Liver (tissue), 9 donors: ENCODE measurements around the gene SIN3B. TPM values are rescaled to one million over a fixed set of nuclear protein-coding genes. Genes with fewer than 3 reads are reported as not detected.

Experiments used
- DNase-seq: peaks from one replicate; pipeline ENCODE4 v3.0.0-alpha.2; 2017; ENCODE audit warnings: low spot score
- H3K27ac ChIP-seq, 2 donors: one replicate each; pipeline ENCODE4 v1.7.0; 2013; ENCODE audit warnings: inconsistent platforms in 2 of 2, low read length in 2 of 2, control low read depth in 1 of 2, low read depth in 1 of 2, mild to moderate bottlenecking in 1 of 2
- H3K27me3 ChIP-seq, 4 donors: one replicate each; pipeline versions ENCODE4 v1.6.1 to v1.7.0; 2013; ENCODE audit warnings: low read length in 3 of 4, inconsistent platforms in 1 of 4, mild to moderate bottlenecking in 1 of 4, moderate library complexity in 1 of 4; ENCODE audit not compliant: control insufficient read depth in 4 of 4, insufficient read depth in 4 of 4
- H3K36me3 ChIP-seq, 4 donors: one replicate each; pipeline versions ENCODE4 v1.6.1 to v1.7.0; 2013; ENCODE audit warnings: low read length in 3 of 4, mild to moderate bottlenecking in 3 of 4, low read depth in 1 of 4, moderate library complexity in 1 of 4; ENCODE audit not compliant: control insufficient read depth in 4 of 4, insufficient read depth in 3 of 4
- H3K4me1 ChIP-seq, 4 donors: one replicate each; pipeline versions ENCODE4 v1.6.1 to v1.7.0; 2013; ENCODE audit warnings: low read length in 3 of 4, mild to moderate bottlenecking in 3 of 4, moderate library complexity in 1 of 4; ENCODE audit not compliant: control insufficient read depth in 4 of 4, insufficient read depth in 4 of 4
- H3K4me3 ChIP-seq, 3 donors: one replicate each; pipeline versions ENCODE4 v1.6.1 to v1.7.0; 2013; ENCODE audit warnings: low read length in 3 of 3, control low read depth in 1 of 3, low read depth in 1 of 3, mild to moderate bottlenecking in 1 of 3
- H3K9ac ChIP-seq, 2 donors: one replicate each; pipeline ENCODE4 v1.7.0; 2013; ENCODE audit warnings: low read length in 2 of 2, mild to moderate bottlenecking in 2 of 2, moderate library complexity in 2 of 2, control low read depth in 1 of 2, low read depth in 1 of 2
- H3K9me3 ChIP-seq, 4 donors: one replicate each; pipeline versions ENCODE4 v1.6.1 to v1.7.0; 2013; ENCODE audit warnings: low read length in 3 of 4; ENCODE audit not compliant: control insufficient read depth in 4 of 4
- EGR1 ChIP-seq, 2 donors: IDR thresholded peaks; 2 replicates each; pipeline ENCODE4 v1.6.1; 2016 to 2018; ENCODE audit warnings: antibody characterized with exemption in 2 of 2, low read depth in 2 of 2
- FOXA2 ChIP-seq: IDR thresholded peaks from 2 replicates; pipeline ENCODE4 v1.6.1; 2016; ENCODE audit warnings: antibody characterized with exemption
- GABPA ChIP-seq, 2 donors: IDR thresholded peaks in 1 of 2; conservative IDR thresholded peaks in 1 of 2; 2 replicates each; pipeline ENCODE4 v1.6.1; 2016; ENCODE audit warnings: antibody characterized with exemption in 2 of 2, mild to moderate bottlenecking in 1 of 2, moderate library complexity in 1 of 2
- HNF4A ChIP-seq, 2 donors: conservative IDR thresholded peaks; 2 replicates each; pipeline ENCODE4 v1.6.1; 2016; ENCODE audit warnings: antibody characterized with exemption in 2 of 2, mild to moderate bottlenecking in 2 of 2
- HNF4G ChIP-seq: IDR thresholded peaks from 2 replicates; pipeline ENCODE4 v1.6.1; 2016; ENCODE audit warnings: antibody characterized with exemption
- MAX ChIP-seq: IDR thresholded peaks from 2 replicates; pipeline ENCODE4 v1.6.1; 2016; ENCODE audit warnings: antibody characterized with exemption
- RAD21 ChIP-seq, 2 donors: IDR thresholded peaks; 2 replicates each; pipeline ENCODE4 v1.6.1; 2016; ENCODE audit warnings: antibody characterized with exemption in 2 of 2, mild to moderate bottlenecking in 2 of 2
- REST ChIP-seq: IDR thresholded peaks from 2 replicates; pipeline ENCODE4 v1.6.1; 2016; ENCODE audit warnings: antibody characterized with exemption, mild to moderate bottlenecking
- SP1 ChIP-seq: IDR thresholded peaks from 2 replicates; pipeline ENCODE4 v1.6.1; 2018; ENCODE audit warnings: antibody characterized with exemption, mild to moderate bottlenecking
- TAF1 ChIP-seq: conservative IDR thresholded peaks from 2 replicates; pipeline ENCODE4 v1.6.1; 2016; ENCODE audit warnings: antibody characterized with exemption, mild to moderate bottlenecking
- YY1 ChIP-seq: IDR thresholded peaks from 2 replicates; pipeline ENCODE4 v1.6.1; 2016; ENCODE audit warnings: antibody characterized with exemption, mild to moderate bottlenecking
- WGBS: extraction: QIAGEN DNeasy Blood & Tissue Kit; methylation state at CpG from one replicate; pipeline ENCODE4 v1.1.7; 2013; 5-methylcytosine and 5-hydroxymethylcytosine counted together
- polyA plus RNA-seq, 2 donors: library from polyadenylated mRNA; stranded (reverse) in 1 of 2; unstranded in 1 of 2; fragments of 200-250 nt in 1 of 2; fragments of >200 nt in 1 of 2; fragmentation: Nextera tagmentation in 1 of 2; extraction: Ambion mirVana in 1 of 2; gene quantifications; one replicate each; pipeline versions ENCODE4 v1.2.1 to v1.2.3, GENCODE V29; 2013 to 2015
- total RNA-seq, 2 donors: library from RNA; depleted of rRNA; stranded (reverse); fragments of >200 nt; gene quantifications; one replicate each; pipeline ENCODE4 v1.2.3, GENCODE V29; 2014
- TF ChIP-seq, protein P1 (sequence below): IDR thresholded peaks from 2 replicates; pipeline ENCODE4 v1.6.1; 2016; ENCODE audit warnings: antibody characterized with exemption
- TF ChIP-seq, protein P2 (sequence below): fragments of 150-350 bp; IDR thresholded peaks from 2 replicates; pipeline ENCODE4 v1.5.1; 2017; ENCODE audit warnings: improper control_type of control experiment, low read depth, low read length; ENCODE audit not compliant: missing input control
- donor health status: healthy.
- donor health status: healthy.
- donor health status: healthy.
- donor health status: healthy.
- donor health status: healthy.

The SIN3B gene
- total and polyA plus RNA-seq, 4 donors, result 6.1 to 17.1 (median 8.6) TPM

GRCh38 chr19:16927883-16928282 lies 98.7 kb downstream of the SIN3B start:
- H3K9ac ChIP-seq, result no peak overlapping the region
- H3K27ac ChIP-seq, result no peak overlapping the region
- WGBS, result 88% methylated on average over 13 of the region's 13 CpGs
- H3K9me3 ChIP-seq, result peaks cover 0 to 6% (median 2%) of the 10 kb centered on the region in 4 donors
- no peaks in the 10 kb centered on the region for H3K27me3 ChIP-seq
- no peaks in the 10 kb centered on the region for H3K4me1 ChIP-seq
- no peak overlapping the region for H3K4me3 ChIP-seq
- H3K36me3 ChIP-seq, result no peaks in the 10 kb centered on the region
- TF ChIP-seq, protein P1, sequence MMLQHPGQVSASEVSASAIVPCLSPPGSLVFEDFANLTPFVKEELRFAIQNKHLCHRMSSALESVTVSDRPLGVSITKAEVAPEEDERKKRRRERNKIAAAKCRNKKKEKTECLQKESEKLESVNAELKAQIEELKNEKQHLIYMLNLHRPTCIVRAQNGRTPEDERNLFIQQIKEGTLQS, result no peak
- no peak for TF ChIP-seq REST
- TF ChIP-seq SP1, result no peak
- no peak for TF ChIP-seq HNF4A (conservative IDR thresholded peaks at IDR 0.05)
- TF ChIP-seq GABPA (IDR thresholded peaks at IDR 0.05 in 1 of 2, conservative IDR thresholded peaks at IDR 0.05 in 1 of 2), result no peak
- TF ChIP-seq YY1, result no peak
- TF ChIP-seq MAX, result no peak
- no peak for TF ChIP-seq RAD21 (IDR thresholded peaks at IDR 0.05)
- TF ChIP-seq, protein P2, sequence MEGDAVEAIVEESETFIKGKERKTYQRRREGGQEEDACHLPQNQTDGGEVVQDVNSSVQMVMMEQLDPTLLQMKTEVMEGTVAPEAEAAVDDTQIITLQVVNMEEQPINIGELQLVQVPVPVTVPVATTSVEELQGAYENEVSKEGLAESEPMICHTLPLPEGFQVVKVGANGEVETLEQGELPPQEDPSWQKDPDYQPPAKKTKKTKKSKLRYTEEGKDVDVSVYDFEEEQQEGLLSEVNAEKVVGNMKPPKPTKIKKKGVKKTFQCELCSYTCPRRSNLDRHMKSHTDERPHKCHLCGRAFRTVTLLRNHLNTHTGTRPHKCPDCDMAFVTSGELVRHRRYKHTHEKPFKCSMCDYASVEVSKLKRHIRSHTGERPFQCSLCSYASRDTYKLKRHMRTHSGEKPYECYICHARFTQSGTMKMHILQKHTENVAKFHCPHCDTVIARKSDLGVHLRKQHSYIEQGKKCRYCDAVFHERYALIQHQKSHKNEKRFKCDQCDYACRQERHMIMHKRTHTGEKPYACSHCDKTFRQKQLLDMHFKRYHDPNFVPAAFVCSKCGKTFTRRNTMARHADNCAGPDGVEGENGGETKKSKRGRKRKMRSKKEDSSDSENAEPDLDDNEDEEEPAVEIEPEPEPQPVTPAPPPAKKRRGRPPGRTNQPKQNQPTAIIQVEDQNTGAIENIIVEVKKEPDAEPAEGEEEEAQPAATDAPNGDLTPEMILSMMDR, result no peak
- no peak for TF ChIP-seq TAF1
- no peak for TF ChIP-seq EGR1 (IDR thresholded peaks at IDR 0.05; ENCODE audit: low read depth in 2 of 2)
- no peak for TF ChIP-seq FOXA2
- TF ChIP-seq HNF4G, result no peak
- no peak for DNase-seq

DNA sequence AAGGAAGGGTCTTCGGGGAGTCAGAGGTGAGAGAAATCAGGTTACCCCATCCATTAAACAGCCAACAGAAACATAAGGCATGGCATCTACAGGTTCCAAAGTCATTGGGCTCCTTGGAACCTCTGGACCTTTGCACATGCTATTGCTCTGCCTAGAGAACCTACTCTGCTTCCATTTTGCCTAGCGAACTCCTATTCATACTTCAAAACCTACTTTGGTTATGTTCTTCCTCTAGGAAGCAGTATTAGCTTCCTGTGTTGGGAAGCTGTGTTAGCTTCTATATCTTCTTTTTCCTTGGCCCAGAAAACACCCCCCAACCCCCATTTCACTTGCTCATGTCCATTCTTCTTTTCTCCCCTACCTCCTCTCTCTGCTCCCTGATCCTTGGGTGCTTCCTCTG lies 99.2 kb downstream of the SIN3B start:
- H3K27ac ChIP-seq, result no peak overlapping the region
- no peaks in the 10 kb centered on the region for H3K4me1 ChIP-seq
- 96% methylated on average over 2 of the region's 2 CpGs for WGBS
- H3K36me3 ChIP-seq, result no peaks in the 10 kb centered on the region
- no peak overlapping the region for H3K9ac ChIP-seq
- TF ChIP-seq MAX (no peak), RAD21 (IDR thresholded peaks at IDR 0.05) (no peak), HNF4A (conservative IDR thresholded peaks at IDR 0.05) (no peak)
- H3K27me3 ChIP-seq, result no peaks in the 10 kb centered on the region
- peaks cover 0 to 6% (median 2%) of the 10 kb centered on the region in 4 donors for H3K9me3 ChIP-seq
- no peak overlapping the region for H3K4me3 ChIP-seq
- no peak for DNase-seq
